ENCODE measurements around the gene RSAD2. TPM values are rescaled to one million over a fixed set of nuclear protein-coding genes. Genes with fewer than 3 reads are reported as not detected.

RSAD2 gene
- 3.7 to 4.4 TPM (median 4.3 TPM) in 3 replicates for total RNA-seq

DNA sequence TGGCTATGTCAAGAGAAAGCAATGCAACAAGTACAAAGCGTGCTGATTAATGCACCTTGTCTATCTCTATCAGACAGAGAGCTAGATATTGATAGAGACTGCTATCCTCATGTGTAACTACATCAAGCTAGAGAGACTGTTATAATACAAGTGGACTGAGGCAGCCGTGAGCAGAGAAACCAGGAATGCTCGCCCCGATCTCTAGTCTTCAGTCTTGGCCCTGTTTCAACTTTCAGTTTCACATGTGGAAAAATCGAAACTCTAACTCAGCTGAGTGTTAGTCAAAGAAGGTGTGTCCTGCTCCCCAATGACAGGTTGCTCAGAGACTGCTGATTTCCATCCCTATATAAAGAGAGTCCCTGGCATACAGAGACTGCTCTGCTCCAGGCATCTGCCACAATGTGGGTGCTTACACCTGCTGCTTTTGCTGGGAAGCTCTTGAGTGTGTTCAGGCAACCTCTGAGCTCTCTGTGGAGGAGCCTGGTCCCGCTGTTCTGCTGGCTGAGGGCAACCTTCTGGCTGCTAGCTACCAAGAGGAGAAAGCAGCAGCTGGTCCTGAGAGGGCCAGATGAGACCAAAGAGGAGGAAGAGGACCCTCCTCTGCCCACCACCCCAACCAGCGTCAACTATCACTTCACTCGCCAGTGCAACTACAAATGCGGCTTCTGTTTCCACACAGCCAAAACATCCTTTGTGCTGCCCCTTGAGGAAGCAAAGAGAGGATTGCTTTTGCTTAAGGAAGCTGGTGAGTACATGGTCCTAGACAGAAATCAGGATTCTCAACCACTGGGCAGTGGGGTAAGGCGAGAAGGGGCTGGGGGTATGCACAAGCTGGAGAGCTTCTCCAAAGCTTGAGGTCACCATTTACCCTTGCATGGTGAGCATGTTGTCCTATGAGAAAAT lies at the start of gene RSAD2:
RSAD2 (plus strand) TSS at position 376 of the 903 bp plus-strand sequence; CDS start at position 400, 24 bp downstream.
- Mint-ChIP-seq H3K27ac (no peak within 1 kb of the TSS), H3K4me1 (peaks cover 8% of the 10 kb centered on the region), H3K9me3 (peaks cover 19% of the 10 kb centered on the region), H3K36me3 (peaks cover 10% of the 10 kb centered on the region), H3K4me3 (no peak within 1 kb of the TSS), H3K27me3 (ENCODE audit: low read depth) (peaks cover 59% of the 10 kb centered on the region)
- DNase-seq (ENCODE audit: low spot score in 2 of 2, unreplicated experiment in 2 of 2) = no peak
- TF ChIP-seq, protein P1, sequence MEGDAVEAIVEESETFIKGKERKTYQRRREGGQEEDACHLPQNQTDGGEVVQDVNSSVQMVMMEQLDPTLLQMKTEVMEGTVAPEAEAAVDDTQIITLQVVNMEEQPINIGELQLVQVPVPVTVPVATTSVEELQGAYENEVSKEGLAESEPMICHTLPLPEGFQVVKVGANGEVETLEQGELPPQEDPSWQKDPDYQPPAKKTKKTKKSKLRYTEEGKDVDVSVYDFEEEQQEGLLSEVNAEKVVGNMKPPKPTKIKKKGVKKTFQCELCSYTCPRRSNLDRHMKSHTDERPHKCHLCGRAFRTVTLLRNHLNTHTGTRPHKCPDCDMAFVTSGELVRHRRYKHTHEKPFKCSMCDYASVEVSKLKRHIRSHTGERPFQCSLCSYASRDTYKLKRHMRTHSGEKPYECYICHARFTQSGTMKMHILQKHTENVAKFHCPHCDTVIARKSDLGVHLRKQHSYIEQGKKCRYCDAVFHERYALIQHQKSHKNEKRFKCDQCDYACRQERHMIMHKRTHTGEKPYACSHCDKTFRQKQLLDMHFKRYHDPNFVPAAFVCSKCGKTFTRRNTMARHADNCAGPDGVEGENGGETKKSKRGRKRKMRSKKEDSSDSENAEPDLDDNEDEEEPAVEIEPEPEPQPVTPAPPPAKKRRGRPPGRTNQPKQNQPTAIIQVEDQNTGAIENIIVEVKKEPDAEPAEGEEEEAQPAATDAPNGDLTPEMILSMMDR (IDR thresholded peaks at IDR 0.05; ENCODE audit: unreplicated experiment) = no peak

- TF ChIP-seq, protein P1 (IDR thresholded peaks at IDR 0.05; ENCODE audit: unreplicated experiment) = peak; percentile 79
- Mint-ChIP-seq H3K27me3 (ENCODE audit: low read depth) (no peaks in the 10 kb centered on the region), H3K9me3 (peaks cover 28% of the 10 kb centered on the region), H3K4me1 (peaks cover 21% of the 10 kb centered on the region), H3K36me3 (peaks cover 16% of the 10 kb centered on the region), H3K27ac (peak overlapping the region; percentile 91), H3K4me3 (peak overlapping the region; percentile 9)
- no peak for DNase-seq (ENCODE audit: low spot score in 2 of 2, unreplicated experiment in 2 of 2)
Measured at GRCh38 chr2:6828299-6828584, 49.3 kb upstream of the RSAD2 start.

DNA sequence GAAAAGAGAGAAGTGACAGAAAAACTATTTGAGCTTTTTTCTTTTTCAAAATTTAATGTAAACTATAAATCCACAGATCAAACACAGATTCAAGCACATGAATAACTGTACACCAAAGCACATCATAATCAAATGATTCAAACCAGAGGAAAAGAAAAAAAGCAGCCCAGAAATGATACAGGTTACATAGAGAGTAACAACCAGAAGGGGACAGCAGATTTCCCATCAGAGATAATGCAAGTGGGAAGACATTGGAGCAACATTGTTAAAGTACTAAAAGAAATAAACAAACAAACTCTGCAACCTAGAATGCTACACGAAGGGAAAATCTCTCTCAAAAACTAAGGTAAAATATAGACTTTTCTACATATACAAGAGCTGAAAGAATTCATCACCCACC lies 46.3 kb upstream of the RSAD2 start:
- DNase-seq (ENCODE audit: low spot score in 2 of 2, unreplicated experiment in 2 of 2) = no peak
- H3K27me3 Mint-ChIP-seq (ENCODE audit: low read depth) = no peaks in the 10 kb centered on the region
- TF ChIP-seq, protein P1 (IDR thresholded peaks at IDR 0.05; ENCODE audit: unreplicated experiment) = no peak
- H3K4me1 Mint-ChIP-seq = peaks cover 17% of the 10 kb centered on the region
- H3K4me3 Mint-ChIP-seq = no peak overlapping the region
- H3K36me3 Mint-ChIP-seq = peaks cover 24% of the 10 kb centered on the region
- H3K9me3 Mint-ChIP-seq = peaks cover 50% of the 10 kb centered on the region
- H3K27ac Mint-ChIP-seq = no peak overlapping the region

DNA sequence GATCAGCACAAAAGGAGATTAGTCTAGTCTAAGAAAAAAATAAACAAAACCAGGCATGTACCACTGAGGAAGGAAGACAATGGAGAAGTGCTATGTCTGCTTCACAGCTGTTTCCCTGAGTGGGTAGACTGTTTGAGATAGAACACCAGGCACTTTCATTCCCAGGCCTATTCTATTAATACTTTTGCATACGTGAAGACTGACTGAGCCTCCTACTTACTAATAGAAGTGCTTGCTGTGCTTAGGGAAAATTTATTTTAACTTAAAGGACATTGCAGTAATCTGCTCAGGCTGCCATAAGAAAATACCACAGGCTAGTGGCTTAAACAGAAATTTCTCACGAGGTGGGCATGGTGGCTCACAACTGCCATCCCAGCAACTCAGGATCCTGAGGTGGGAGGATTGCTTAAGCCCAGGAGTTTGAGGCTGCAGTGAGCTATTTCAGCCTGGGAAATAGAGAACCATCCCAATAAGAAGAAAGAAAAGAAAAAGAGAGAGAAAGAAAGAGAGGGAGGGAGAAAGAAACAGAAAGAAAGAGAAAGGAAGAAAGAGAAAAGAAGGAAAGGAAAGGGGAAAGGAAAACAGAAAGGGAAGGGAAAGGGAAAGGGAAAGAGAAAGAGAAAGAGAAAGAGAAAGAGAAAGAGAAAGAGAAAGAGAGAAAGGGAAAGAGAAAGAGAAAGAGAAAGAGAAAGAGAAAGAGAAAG lies 44.8 kb upstream of the RSAD2 start:
- peaks cover 7% of the 10 kb centered on the region for H3K4me1 Mint-ChIP-seq
- TF ChIP-seq, protein P1 (IDR thresholded peaks at IDR 0.05; ENCODE audit: unreplicated experiment) = no peak
- no peak overlapping the region for H3K27ac Mint-ChIP-seq
- no peak overlapping the region for H3K4me3 Mint-ChIP-seq
- peaks cover 24% of the 10 kb centered on the region for H3K36me3 Mint-ChIP-seq
- no peak for DNase-seq (ENCODE audit: low spot score in 2 of 2, unreplicated experiment in 2 of 2)
- H3K27me3 Mint-ChIP-seq (ENCODE audit: low read depth) = no peaks in the 10 kb centered on the region
- peaks cover 53% of the 10 kb centered on the region for H3K9me3 Mint-ChIP-seq

- Mint-ChIP-seq H3K9me3 (peaks cover 57% of the 10 kb centered on the region), H3K36me3 (peaks cover 24% of the 10 kb centered on the region), H3K4me3 (no peak overlapping the region), H3K4me1 (peaks cover 2% of the 10 kb centered on the region), H3K27me3 (ENCODE audit: low read depth) (no peaks in the 10 kb centered on the region), H3K27ac (no peak overlapping the region)
- TF ChIP-seq, protein P1 (IDR thresholded peaks at IDR 0.05; ENCODE audit: unreplicated experiment) = no peak
- DNase-seq (ENCODE audit: low spot score in 2 of 2, unreplicated experiment in 2 of 2) = no peak
Measured at GRCh38 chr2:6833300-6833604, 44.3 kb upstream of the RSAD2 start.
